ENCODE data around the gene NACC2. TPM values are rescaled to one million over a fixed set of nuclear protein-coding genes. Genes with fewer than 3 reads are reported as not detected.

NACC2 gene
- polyA plus RNA-seq, 3 donors: 8.1 to 32.4 (median 8.7) TPM

DNA sequence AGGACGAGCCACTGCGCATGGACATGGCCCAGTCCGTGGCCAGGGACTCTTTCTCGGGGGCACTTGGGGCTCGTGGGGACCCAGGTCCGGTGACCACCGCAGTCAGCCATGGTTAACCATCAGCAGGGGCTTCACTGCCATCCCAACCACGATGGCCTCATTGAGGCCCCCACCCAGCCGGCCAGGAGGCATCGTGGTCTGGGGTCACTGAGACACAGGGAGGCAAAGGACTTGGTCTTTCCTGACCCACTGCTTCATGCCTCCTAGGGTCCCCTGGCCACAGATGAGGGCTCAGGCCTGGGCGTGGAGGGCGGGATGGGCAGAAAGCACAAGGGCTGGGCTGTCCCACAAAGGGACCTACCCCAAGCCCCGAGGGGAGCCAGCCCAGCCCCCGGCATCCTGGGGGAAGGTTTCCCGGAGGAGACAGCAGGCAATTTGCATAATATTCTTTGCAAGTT, 6.6 kb downstream of the NACC2 start:
- H3K27me3 Mint-ChIP-seq (ENCODE audit: low read depth in 3 of 3): no peaks in the 10 kb centered on the region
- H3K4me3 Mint-ChIP-seq: peak overlapping the region; percentile 56 to 71
- no peak for DNase-seq
- peak overlapping the region in 6 of 7 donors; percentile 41 to 80 (median 60) for H3K27ac Mint-ChIP-seq
- H3K4me2 ChIP-seq (replicated peaks; ENCODE audit: extremely low read depth, low read length, poor library complexity, severe bottlenecking): peak overlapping the region; percentile 83
- H4K20me1 ChIP-seq (ENCODE audit: insufficient read depth, low read length): peaks cover 100% of the 10 kb centered on the region
- H3K9ac ChIP-seq (ENCODE audit: insufficient read depth, low read length, poor library complexity, severe bottlenecking): peak overlapping the region; percentile 56
- no peaks in the 10 kb centered on the region for H3K9me3 ChIP-seq (replicated peaks in 1 of 2; ENCODE audit: control insufficient read depth in 1 of 2, insufficient read depth in 1 of 2, low read length in 2 of 2)
- H3K4me1 ChIP-seq (ENCODE audit: control insufficient read depth in 1 of 2, insufficient read depth in 2 of 2, low read length in 2 of 2): peaks cover 81 to 92% of the 10 kb centered on the region in 2 donors
- no peaks in the 10 kb centered on the region for H3K27me3 ChIP-seq (ENCODE audit: control insufficient read depth in 2 of 2, insufficient read depth in 2 of 2, low read length in 2 of 2)
- H3K36me3 Mint-ChIP-seq: peaks cover 21 to 36% of the 10 kb centered on the region in 2 donors
- H3K9me3 Mint-ChIP-seq: no peaks in the 10 kb centered on the region
- no peak for TF ChIP-seq CTCF (IDR thresholded peaks at IDR 0.05)
- peaks cover 74% of the 10 kb centered on the region for H3K4me1 Mint-ChIP-seq
- H3K27ac ChIP-seq (ENCODE audit: low read depth in 1 of 2, low read length in 2 of 2): peak overlapping the region; percentile 78
- intact Hi-C loops (cut with micrococcal nuclease): loop anchor here (2.0 to 5.0 kb wide), 3 partner anchors 34 to 36 kb away; no protein-coding TSS in a partner anchor
- WGBS (ENCODE audit: insufficient coverage): 54% methylated on average over 14 of the region's 15 CpGs
- H2AFZ ChIP-seq (ENCODE audit: insufficient read depth, low read depth, low read length, poor library complexity, severe bottlenecking): no peak overlapping the region
- peaks cover 100% of the 10 kb centered on the region for H3K79me2 ChIP-seq (ENCODE audit: insufficient read depth, low read length)
- H3K36me3 ChIP-seq (replicated peaks in 1 of 2; ENCODE audit: control insufficient read depth in 1 of 2, insufficient read depth in 2 of 2, low read length in 2 of 2): peaks cover 11 to 19% of the 10 kb centered on the region in 2 donors
- H3K4me3 ChIP-seq (replicated peaks in 1 of 3; ENCODE audit: low read depth in 2 of 3, low read length in 3 of 3): peak overlapping the region in 2 of 3 experiments; percentile 28 to 67

DNA sequence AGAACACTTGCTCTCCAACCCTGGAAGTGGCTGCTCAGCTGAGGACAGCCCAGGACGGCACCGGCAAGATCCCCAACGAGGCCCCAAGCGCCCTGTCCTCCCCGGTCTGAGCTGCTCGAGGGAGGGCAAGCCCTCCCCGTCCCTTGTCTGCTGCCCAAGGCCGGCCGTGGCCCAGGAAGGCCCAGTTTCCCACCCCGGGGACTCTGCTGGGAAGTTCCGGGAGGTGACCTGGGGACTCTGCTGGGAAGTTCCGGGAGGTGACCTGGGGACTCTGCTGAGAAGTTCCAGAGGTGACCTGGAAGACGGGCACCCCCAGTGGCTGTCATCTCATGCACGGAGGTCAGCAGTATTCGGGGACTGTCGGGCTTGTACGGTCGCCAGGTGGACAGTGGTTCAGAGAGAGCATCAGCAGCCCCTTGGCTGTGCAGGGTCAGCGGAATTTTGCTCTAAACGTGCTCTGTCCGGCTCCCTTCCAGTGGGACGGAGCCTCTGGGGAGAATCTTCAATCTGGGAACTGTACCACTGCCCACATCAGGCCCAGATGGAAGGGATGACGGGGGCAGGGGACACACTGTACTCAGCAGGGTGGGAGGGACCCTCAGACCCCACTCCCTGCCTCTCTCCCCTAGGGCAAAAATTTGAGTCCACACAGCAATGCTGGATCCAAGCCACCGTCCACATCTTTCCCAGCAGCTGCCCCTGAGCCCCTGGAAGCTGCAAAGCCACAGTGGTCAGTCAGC, 7.2 kb downstream of the NACC2 start:
- DNase-seq: no peak
- H3K36me3 Mint-ChIP-seq: peaks cover 25 to 40% of the 10 kb centered on the region in 2 donors
- Histone ChIP-seq H3K4me3 (replicated peaks in 1 of 3; ENCODE audit: low read depth in 2 of 3, low read length in 3 of 3) (peak overlapping the region in 1 of 3 experiments; percentile 67), H3K4me1 (ENCODE audit: control insufficient read depth in 1 of 2, insufficient read depth in 2 of 2, low read length in 2 of 2) (peaks cover 76 to 91% of the 10 kb centered on the region in 2 donors), H4K20me1 (ENCODE audit: insufficient read depth, low read length) (peaks cover 100% of the 10 kb centered on the region), H3K36me3 (replicated peaks in 1 of 2; ENCODE audit: control insufficient read depth in 1 of 2, insufficient read depth in 2 of 2, low read length in 2 of 2) (peaks cover 17 to 25% of the 10 kb centered on the region in 2 donors), H3K9me3 (replicated peaks in 1 of 2; ENCODE audit: control insufficient read depth in 1 of 2, insufficient read depth in 1 of 2, low read length in 2 of 2) (no peaks in the 10 kb centered on the region), H3K9ac (ENCODE audit: insufficient read depth, low read length, poor library complexity, severe bottlenecking) (no peak overlapping the region), H3K79me2 (ENCODE audit: insufficient read depth, low read length) (peaks cover 100% of the 10 kb centered on the region), H3K27me3 (ENCODE audit: control insufficient read depth in 2 of 2, insufficient read depth in 2 of 2, low read length in 2 of 2) (no peaks in the 10 kb centered on the region), H2AFZ (ENCODE audit: insufficient read depth, low read depth, low read length, poor library complexity, severe bottlenecking) (no peak overlapping the region), H3K4me2 (replicated peaks; ENCODE audit: extremely low read depth, low read length, poor library complexity, severe bottlenecking) (peak overlapping the region; percentile 83), H3K27ac (ENCODE audit: low read depth in 1 of 2, low read length in 2 of 2) (peak overlapping the region; percentile 78)
- intact Hi-C loops (cut with micrococcal nuclease): loop anchor here (2.0 to 5.0 kb wide), 3 partner anchors 34 to 36 kb away; no protein-coding TSS in a partner anchor
- peak overlapping the region in 5 of 7 donors; percentile 58 to 80 (median 66) for H3K27ac Mint-ChIP-seq
- no peak for TF ChIP-seq CTCF (IDR thresholded peaks at IDR 0.05)
- no peaks in the 10 kb centered on the region for H3K9me3 Mint-ChIP-seq
- no peaks in the 10 kb centered on the region for H3K27me3 Mint-ChIP-seq (ENCODE audit: low read depth in 3 of 3)
- no peak overlapping the region for H3K4me3 Mint-ChIP-seq
- WGBS (ENCODE audit: insufficient coverage): 84% methylated on average over 20 of the region's 24 CpGs
- peaks cover 72% of the 10 kb centered on the region for H3K4me1 Mint-ChIP-seq

Data from CD14-positive monocyte (primary cell).